A549 (cell line): Measurements from ENCODE around the gene DNHD1.

ENCODE experiments used
- CHD2 ChIP-seq: fragments of 150-350 bp; IDR thresholded peaks from 2 replicates; pipeline ENCODE4 v1.6.1; 2014; ENCODE audit warnings: low read length; ENCODE audit not compliant: partially characterized antibody
- CTCF ChIP-seq: fragments of >200 bp; sonication (Bioruptor Twin); formaldehyde crosslinking; IDR thresholded peaks from 3 replicates; pipeline ENCODE4 v1.5.1; 2016
- JUN ChIP-seq, 2 experiments: fragments of >200 bp; sonication (Bioruptor Twin); formaldehyde crosslinking; IDR thresholded peaks; 2 replicates in 1 of 2; 3 replicates in 1 of 2; pipeline ENCODE4 v1.6.1; 2016 to 2017
- MAX ChIP-seq: IDR thresholded peaks from 2 replicates; pipeline ENCODE4 v1.6.1; 2012
- MYC ChIP-seq: IDR thresholded peaks from 2 replicates; pipeline ENCODE4 v1.6.1; 2012; ENCODE audit warnings: mild to moderate bottlenecking, inconsistent platforms, low read length, improper control_type of control experiment, borderline replicate concordance
- POLR2A ChIP-seq: IDR thresholded peaks from 2 replicates; pipeline ENCODE4 v1.6.1; 2012; ENCODE audit warnings: mild to moderate bottlenecking, low read length
- ZSCAN20 ChIP-seq: fragments of 250-450 bp; sonication (Bioruptor Pico); IDR thresholded peaks from 2 replicates; pipeline ENCODE4 v1.8.0; 2022; ENCODE audit warnings: mild to moderate bottlenecking, moderate library complexity

- TF ChIP-seq CTCF (no peak), CHD2 (no peak), ZSCAN20 (CRISPR knock-in tag) (no peak), POLR2A (no peak), MYC (no peak), MAX (no peak), JUN (IDR thresholded peaks at IDR 0.05) (no peak)
Observed at GRCh38 chr11:6483015-6483414, 14.1 kb upstream of the DNHD1 start.
